WERI-Rb-1 (cell line): Measurements from ENCODE around the gene SH3PXD2B.

ENCODE experiments used
- DNase-seq: peaks from one replicate; pipeline ENCODE4 v3.0.0-alpha.2; 2020
- H3K27ac ChIP-seq: fragments of 250-450 bp; sonication (Bioruptor Pico); 2 replicates; pipeline ENCODE4 v1.5.1; 2020; ENCODE audit warnings: mild to moderate bottlenecking, moderate library complexity
- H3K27me3 ChIP-seq: fragments of 250-450 bp; sonication (Bioruptor Pico); 2 replicates; pipeline ENCODE4 v1.5.1; 2021; ENCODE audit warnings: mild to moderate bottlenecking, low read depth, moderate library complexity; ENCODE audit not compliant: insufficient read depth, severe bottlenecking
- H3K36me3 ChIP-seq: fragments of 250-450 bp; sonication (Bioruptor Pico); 2 replicates; pipeline ENCODE4 v1.5.1; 2020; ENCODE audit warnings: mild to moderate bottlenecking, moderate library complexity
- H3K4me3 ChIP-seq: 2 replicates; pipeline ENCODE4 v1.5.1; 2011; ENCODE audit warnings: low read depth, mild to moderate bottlenecking, control low read depth, low read length
- H3K9me3 ChIP-seq: fragments of 250-450 bp; sonication (Bioruptor Pico); 2 replicates; pipeline ENCODE4 v1.5.1; 2021; ENCODE audit warnings: mild to moderate bottlenecking, moderate library complexity; ENCODE audit not compliant: severe bottlenecking
- CTCF ChIP-seq: IDR thresholded peaks from 2 replicates; pipeline ENCODE4 v1.5.1; 2011; ENCODE audit warnings: low read depth, mild to moderate bottlenecking, control low read depth, inconsistent platforms, low read length

The SH3PXD2B gene

GRCh38 chr5:172322028-172322965, 132.0 kb downstream of the SH3PXD2B start:
- no peak for DNase-seq
- H3K27ac ChIP-seq = no peak overlapping the region
- no peak for TF ChIP-seq CTCF

GRCh38 chr5:172321593-172321992, 132.7 kb downstream of the SH3PXD2B start:
- H3K4me3 ChIP-seq = no peak overlapping the region
- H3K27ac ChIP-seq = no peak overlapping the region
- no peaks in the 10 kb centered on the region for H3K9me3 ChIP-seq
- no peak for TF ChIP-seq CTCF
- H3K36me3 ChIP-seq = no peaks in the 10 kb centered on the region
- no peaks in the 10 kb centered on the region for H3K27me3 ChIP-seq
- no peak for DNase-seq

More at GRCh38 chr5:172322028-172322965, 132.0 kb downstream of the SH3PXD2B start:
- H3K9me3 ChIP-seq = no peaks in the 10 kb centered on the region
- H3K27me3 ChIP-seq = no peaks in the 10 kb centered on the region
- H3K36me3 ChIP-seq = no peaks in the 10 kb centered on the region
- H3K4me3 ChIP-seq = no peak overlapping the region

- no peak for DNase-seq
- no peaks in the 10 kb centered on the region for H3K9me3 ChIP-seq
- H3K27ac ChIP-seq = no peak overlapping the region
- no peaks in the 10 kb centered on the region for H3K36me3 ChIP-seq
- no peak for TF ChIP-seq CTCF
- no peak overlapping the region for H3K4me3 ChIP-seq
- H3K27me3 ChIP-seq = no peaks in the 10 kb centered on the region
Measured at GRCh38 chr5:172319708-172320441, 134.4 kb downstream of the SH3PXD2B start.

GRCh38 chr5:172315587-172316493, 138.5 kb downstream of the SH3PXD2B start:
- H3K4me3 ChIP-seq = no peak overlapping the region
- no peaks in the 10 kb centered on the region for H3K36me3 ChIP-seq
- H3K9me3 ChIP-seq = no peaks in the 10 kb centered on the region
- no peak overlapping the region for H3K27ac ChIP-seq
- TF ChIP-seq CTCF = no peak
- no peak for DNase-seq
- H3K27me3 ChIP-seq = no peaks in the 10 kb centered on the region

GRCh38 chr5:172313915-172314314, 140.4 kb downstream of the SH3PXD2B start:
- Histone ChIP-seq H3K9me3 (no peaks in the 10 kb centered on the region), H3K27ac (no peak overlapping the region), H3K36me3 (no peaks in the 10 kb centered on the region), H3K27me3 (no peaks in the 10 kb centered on the region), H3K4me3 (no peak overlapping the region)
- TF ChIP-seq CTCF = no peak
- no peak for DNase-seq
